ENCODE results near the gene FAM177B.

The FAM177B gene

GRCh38 chr1:222736972-222737371, at the start of gene FAM177B:
FAM177B (plus strand) TSS chr1:222737202; CDS start chr1:222746546, 9,344 bp downstream.
- no peak for DNase-seq (ENCODE audit: low spot score)

- no peak for DNase-seq (ENCODE audit: low spot score)
Measured at GRCh38 chr1:222691016-222691415, 46.0 kb upstream of the FAM177B start.

GRCh38 chr1:222694927-222695326, 42.1 kb upstream of the FAM177B start:
- no peak for DNase-seq (ENCODE audit: low spot score)

GRCh38 chr1:222696741-222697140, 40.3 kb upstream of the FAM177B start:
- DNase-seq (ENCODE audit: low spot score), result no peak

GRCh38 chr1:222697203-222697602, 39.8 kb upstream of the FAM177B start:
- no peak for DNase-seq (ENCODE audit: low spot score)

- no peak for DNase-seq (ENCODE audit: low spot score)
Measured at GRCh38 chr1:222697826-222698225, 39.2 kb upstream of the FAM177B start.

- DNase-seq (ENCODE audit: low spot score), result no peak
Measured at GRCh38 chr1:222702210-222702609, 34.8 kb upstream of the FAM177B start.

- no peak for DNase-seq (ENCODE audit: low spot score)
Measured at GRCh38 chr1:222704260-222704659, 32.7 kb upstream of the FAM177B start.

GRCh38 chr1:222706815-222707214, 30.2 kb upstream of the FAM177B start:
- DNase-seq (ENCODE audit: low spot score), result no peak

GRCh38 chr1:222709700-222710153, 27.3 kb upstream of the FAM177B start:
- no peak for DNase-seq (ENCODE audit: low spot score)

- DNase-seq (ENCODE audit: low spot score), result peak; percentile 47
Measured at GRCh38 chr1:222711319-222712252, 25.4 kb upstream of the FAM177B start.

- DNase-seq (ENCODE audit: low spot score), result peak; percentile 89
Measured at GRCh38 chr1:222712253-222713090, 24.5 kb upstream of the FAM177B start, which contains the start of the genes AIDA and BROX. AIDA (minus strand) TSS chr1:222712491; CDS start chr1:222712317, 174 bp downstream. BROX (plus strand) TSS chr1:222712564; CDS start chr1:222715700, 3,136 bp downstream.

- peak; percentile 86 for DNase-seq (ENCODE audit: low spot score)
Measured at GRCh38 chr1:222713091-222713961, 23.7 kb upstream of the FAM177B start.

GRCh38 chr1:222716393-222716792, 20.6 kb upstream of the FAM177B start:
- no peak for DNase-seq (ENCODE audit: low spot score)

- no peak for DNase-seq (ENCODE audit: low spot score)
Measured at GRCh38 chr1:222728746-222729145, 8.3 kb upstream of the FAM177B start.

- DNase-seq (ENCODE audit: low spot score), result no peak
Measured at GRCh38 chr1:222730866-222731265, 6.1 kb upstream of the FAM177B start.

GRCh38 chr1:222732216-222733159, 4.5 kb upstream of the FAM177B start:
- no peak for DNase-seq (ENCODE audit: low spot score)

- no peak for DNase-seq (ENCODE audit: low spot score)
Measured at GRCh38 chr1:222734740-222735139, 2.3 kb upstream of the FAM177B start.

- DNase-seq (ENCODE audit: low spot score), result no peak
Measured at GRCh38 chr1:222736470-222736869, 532 bp upstream of the FAM177B start.

- DNase-seq (ENCODE audit: low spot score), result no peak
Measured at GRCh38 chr1:222739465-222739864, 2.5 kb downstream of the FAM177B start.
